Effector memory CD8-positive, alpha-beta T cell (primary cell): Measurements from ENCODE around the gene VGLL4.

Experiments
- ATAC-seq: fragments of 150-1000 bp; cut with Tn5 transposase; replicated peaks from 2 replicates; pipeline ENCODE4 v1.10.0; 2021; ENCODE audit warnings: mild to moderate bottlenecking, moderate library complexity
- DNase-seq, 3 experiments: peaks; one replicate each; pipeline ENCODE4 v3.0.0; 2021
- H3K27ac Mint-ChIP-seq, 2 donors: one replicate each; pipeline ENCODE4 v1.8.0; 2022; ENCODE audit warnings: mild to moderate bottlenecking in 2 of 2, mixed read lengths in 2 of 2, moderate library complexity in 2 of 2
- H3K27me3 Mint-ChIP-seq, 2 donors: one replicate each; pipeline ENCODE4 v1.8.0; 2022; ENCODE audit warnings: mixed read lengths in 2 of 2
- H3K36me3 Mint-ChIP-seq: one replicate; pipeline ENCODE4 v1.8.0; 2022; ENCODE audit warnings: mild to moderate bottlenecking, moderate library complexity, mixed read lengths; ENCODE audit not compliant: insufficient read depth
- H3K4me1 Mint-ChIP-seq, 2 donors: one replicate each; pipeline ENCODE4 v1.8.0; 2022; ENCODE audit warnings: low read depth in 2 of 2, mixed read lengths in 2 of 2
- H3K4me3 Mint-ChIP-seq, 2 donors: one replicate each; pipeline ENCODE4 v1.8.0; 2022; ENCODE audit warnings: mild to moderate bottlenecking in 2 of 2, mixed read lengths in 2 of 2, moderate library complexity in 2 of 2
- H3K9me3 Mint-ChIP-seq, 2 donors: one replicate each; pipeline ENCODE4 v1.8.0; 2022; ENCODE audit warnings: mixed read lengths in 2 of 2

The VGLL4 gene

GRCh38 chr3:11591002-11591355 is 52.7 kb downstream of the VGLL4 start:
- H3K4me1 Mint-ChIP-seq: peaks cover 34 to 60% of the 10 kb centered on the region in 2 donors
- peaks cover 12% of the 10 kb centered on the region for H3K36me3 Mint-ChIP-seq
- H3K4me3 Mint-ChIP-seq: no peak overlapping the region
- DNase-seq: no peak
- H3K9me3 Mint-ChIP-seq: no peaks in the 10 kb centered on the region
- no peak for ATAC-seq
- H3K27me3 Mint-ChIP-seq: no peaks in the 10 kb centered on the region
- peak overlapping the region in 1 of 2 donors; percentile 67 for H3K27ac Mint-ChIP-seq

GRCh38 chr3:11589706-11590105 is 54.0 kb downstream of the VGLL4 start:
- Mint-ChIP-seq H3K4me1 (peaks cover 38 to 68% of the 10 kb centered on the region in 2 donors), H3K4me3 (no peak overlapping the region), H3K27ac (peak overlapping the region; percentile 45 to 89), H3K27me3 (no peaks in the 10 kb centered on the region), H3K9me3 (no peaks in the 10 kb centered on the region), H3K36me3 (peaks cover 15% of the 10 kb centered on the region)
- ATAC-seq (no peak), DNase-seq (no peak)

- peak overlapping the region; percentile 57 to 89 for H3K27ac Mint-ChIP-seq
- peaks cover 15% of the 10 kb centered on the region for H3K36me3 Mint-ChIP-seq
- DNase-seq (no peak), ATAC-seq (no peak)
- no peaks in the 10 kb centered on the region for H3K9me3 Mint-ChIP-seq
- no peaks in the 10 kb centered on the region for H3K27me3 Mint-ChIP-seq
- H3K4me1 Mint-ChIP-seq: peaks cover 37 to 78% of the 10 kb centered on the region in 2 donors
- H3K4me3 Mint-ChIP-seq: no peak overlapping the region
These were observed 55.0 kb downstream of the VGLL4 start for GRCh38 chr3:11588755-11589154.

GRCh38 chr3:11588338-11588737 is 55.4 kb downstream of the VGLL4 start:
- H3K27ac Mint-ChIP-seq: peak overlapping the region; percentile 57 to 89
- peak overlapping the region in 1 of 2 donors; percentile 20 for H3K4me3 Mint-ChIP-seq
- ATAC-seq (no peak), DNase-seq (no peak)
- no peaks in the 10 kb centered on the region for H3K27me3 Mint-ChIP-seq
- H3K9me3 Mint-ChIP-seq: no peaks in the 10 kb centered on the region
- peaks cover 37 to 79% of the 10 kb centered on the region in 2 donors for H3K4me1 Mint-ChIP-seq
- peaks cover 15% of the 10 kb centered on the region for H3K36me3 Mint-ChIP-seq

- Mint-ChIP-seq H3K9me3 (no peaks in the 10 kb centered on the region), H3K4me3 (no peak overlapping the region), H3K27me3 (no peaks in the 10 kb centered on the region), H3K27ac (peak overlapping the region; percentile 57 to 89), H3K4me1 (peaks cover 39 to 77% of the 10 kb centered on the region in 2 donors), H3K36me3 (peaks cover 15% of the 10 kb centered on the region)
- ATAC-seq: no peak
- DNase-seq: no peak
These were observed 55.9 kb downstream of the VGLL4 start for GRCh38 chr3:11587766-11588165.

GRCh38 chr3:11584570-11584969 is 59.1 kb downstream of the VGLL4 start:
- H3K27ac Mint-ChIP-seq: peak overlapping the region in 1 of 2 donors; percentile 72
- ATAC-seq: no peak
- no peak for DNase-seq
- peaks cover 42 to 80% of the 10 kb centered on the region in 2 donors for H3K4me1 Mint-ChIP-seq
- peaks cover 10% of the 10 kb centered on the region for H3K36me3 Mint-ChIP-seq
- no peak overlapping the region for H3K4me3 Mint-ChIP-seq
- no peaks in the 10 kb centered on the region for H3K27me3 Mint-ChIP-seq
- no peaks in the 10 kb centered on the region for H3K9me3 Mint-ChIP-seq

GRCh38 chr3:11583638-11584046 is 60.1 kb downstream of the VGLL4 start:
- H3K9me3 Mint-ChIP-seq: no peaks in the 10 kb centered on the region
- H3K36me3 Mint-ChIP-seq: peaks cover 10% of the 10 kb centered on the region
- no peak for ATAC-seq
- no peaks in the 10 kb centered on the region for H3K27me3 Mint-ChIP-seq
- peak overlapping the region; percentile 51 to 72 for H3K27ac Mint-ChIP-seq
- no peak overlapping the region for H3K4me3 Mint-ChIP-seq
- DNase-seq: no peak
- peaks cover 37 to 79% of the 10 kb centered on the region in 2 donors for H3K4me1 Mint-ChIP-seq

GRCh38 chr3:11583235-11583634 is 60.5 kb downstream of the VGLL4 start:
- Mint-ChIP-seq H3K27ac (peak overlapping the region; percentile 51 to 72), H3K27me3 (no peaks in the 10 kb centered on the region), H3K9me3 (no peaks in the 10 kb centered on the region), H3K36me3 (peaks cover 10% of the 10 kb centered on the region), H3K4me3 (no peak overlapping the region), H3K4me1 (peaks cover 33 to 75% of the 10 kb centered on the region in 2 donors)
- DNase-seq: no peak
- no peak for ATAC-seq

- Mint-ChIP-seq H3K27ac (peak overlapping the region in 1 of 2 donors; percentile 51), H3K9me3 (no peaks in the 10 kb centered on the region), H3K4me3 (no peak overlapping the region), H3K27me3 (no peaks in the 10 kb centered on the region), H3K4me1 (peaks cover 31 to 72% of the 10 kb centered on the region in 2 donors), H3K36me3 (peaks cover 4% of the 10 kb centered on the region)
- ATAC-seq (no peak), DNase-seq (no peak)
These were observed 61.3 kb downstream of the VGLL4 start for GRCh38 chr3:11582191-11582968.

- no peak for ATAC-seq
- H3K4me1 Mint-ChIP-seq: peaks cover 30 to 71% of the 10 kb centered on the region in 2 donors
- H3K36me3 Mint-ChIP-seq: peaks cover 7% of the 10 kb centered on the region
- H3K9me3 Mint-ChIP-seq: no peaks in the 10 kb centered on the region
- H3K27ac Mint-ChIP-seq: no peak overlapping the region
- no peak for DNase-seq
- H3K4me3 Mint-ChIP-seq: no peak overlapping the region
- no peaks in the 10 kb centered on the region for H3K27me3 Mint-ChIP-seq
These were observed 62.2 kb downstream of the VGLL4 start for GRCh38 chr3:11581237-11582190.

GRCh38 chr3:11580645-11581044 is 63.1 kb downstream of the VGLL4 start:
- H3K27ac Mint-ChIP-seq: no peak overlapping the region

GRCh38 chr3:11578169-11578568 is 65.5 kb downstream of the VGLL4 start:
- H3K36me3 Mint-ChIP-seq: peaks cover 4% of the 10 kb centered on the region
- H3K27ac Mint-ChIP-seq: peak overlapping the region in 1 of 2 donors; percentile 14
- no peak for DNase-seq
- H3K4me1 Mint-ChIP-seq: peaks cover 22 to 44% of the 10 kb centered on the region in 2 donors
- no peaks in the 10 kb centered on the region for H3K9me3 Mint-ChIP-seq
- no peak overlapping the region for H3K4me3 Mint-ChIP-seq
- ATAC-seq: no peak
- H3K27me3 Mint-ChIP-seq: no peaks in the 10 kb centered on the region

More at GRCh38 chr3:11580645-11581044, 63.1 kb downstream of the VGLL4 start:
- Mint-ChIP-seq H3K27me3 (no peaks in the 10 kb centered on the region), H3K36me3 (peaks cover 4% of the 10 kb centered on the region), H3K4me3 (no peak overlapping the region), H3K4me1 (peaks cover 27 to 64% of the 10 kb centered on the region in 2 donors), H3K9me3 (no peaks in the 10 kb centered on the region)
- no peak for ATAC-seq
- DNase-seq: no peak

GRCh38 chr3:11576453-11576852 is 67.3 kb downstream of the VGLL4 start:
- Mint-ChIP-seq H3K9me3 (no peaks in the 10 kb centered on the region), H3K27ac (peak overlapping the region; percentile 14 to 83), H3K4me3 (no peak overlapping the region), H3K4me1 (peaks cover 19 to 37% of the 10 kb centered on the region in 2 donors), H3K27me3 (no peaks in the 10 kb centered on the region), H3K36me3 (peaks cover 4% of the 10 kb centered on the region)
- ATAC-seq (no peak), DNase-seq (no peak)
